ENCODE measurements around the gene PPP2R3C. TPM values are rescaled to one million over a fixed set of nuclear protein-coding genes. Genes with fewer than 3 reads are reported as not detected.
"Not testable (repeated sequence)": the region's sequence is repeated elsewhere in the genome, so short reads cannot be mapped to it uniquely, and the experiment has no call there.

Gene PPP2R3C
- polyA plus RNA-seq, 1 donor from 2014 or later = 91.4 TPM

GRCh38 chr14:35043046-35043445, 78.7 kb downstream of the PPP2R3C start:
- H2AFZ ChIP-seq (ENCODE audit: low read depth, low read length) = no peak overlapping the region
- no peaks in the 10 kb centered on the region for H3K36me3 ChIP-seq (ENCODE audit: insufficient read depth, low read length)
- H3K4me2 ChIP-seq (ENCODE audit: low read length) = no peak overlapping the region
- no peaks in the 10 kb centered on the region for H3F3A ChIP-seq (ENCODE audit: insufficient read depth, low read length, poor library complexity, severe bottlenecking)
- peaks cover 5% of the 10 kb centered on the region for H3K79me2 ChIP-seq (replicated peaks; ENCODE audit: insufficient read depth, low read length)
- H3K27me3 ChIP-seq (ENCODE audit: insufficient read depth, low read depth, low read length) = no peaks in the 10 kb centered on the region
- H3K9ac ChIP-seq (ENCODE audit: low read length) = no peak overlapping the region
- H3K9me2 ChIP-seq (ENCODE audit: insufficient read depth, low read length) = no peaks in the 10 kb centered on the region
- no peaks in the 10 kb centered on the region for H4K20me1 ChIP-seq (ENCODE audit: insufficient read depth)
- H3K27ac ChIP-seq (ENCODE audit: low read length) = no peak overlapping the region
- TF ChIP-seq SMC3 (conservative IDR thresholded peaks at IDR 0.05; ENCODE audit: poor library complexity) (no peak), CTCF (IDR thresholded peaks at IDR 0.05; ENCODE audit: poor library complexity, severe bottlenecking) (no peak), EZH2 (IDR thresholded peaks at IDR 0.05; ENCODE audit: borderline replicate concordance, insufficient read depth, low read length, poor library complexity, severe bottlenecking) (no peak), POLR2AphosphoS5 (IDR thresholded peaks at IDR 0.05) (no peak), EP300 (conservative IDR thresholded peaks at IDR 0.05; ENCODE audit: poor library complexity, severe bottlenecking) (no peak), MXI1 (conservative IDR thresholded peaks at IDR 0.05; ENCODE audit: poor library complexity, severe bottlenecking) (no peak), REST (IDR thresholded peaks at IDR 0.05; ENCODE audit: borderline replicate concordance) (no peak), RAD21 (conservative IDR thresholded peaks at IDR 0.05) (no peak), TAF1 (IDR thresholded peaks at IDR 0.05; ENCODE audit: low read depth) (no peak)
- H3K4me3 ChIP-seq (ENCODE audit: low read length) = no peak overlapping the region
- no peaks in the 10 kb centered on the region for H3K9me3 ChIP-seq (ENCODE audit: low read length)

- Histone ChIP-seq H3K9me3 (ENCODE audit: low read length) (no peaks in the 10 kb centered on the region), H3K4me2 (ENCODE audit: low read length) (no peak overlapping the region), H3K27me3 (ENCODE audit: insufficient read depth, low read depth, low read length) (no peaks in the 10 kb centered on the region), H3K36me3 (ENCODE audit: insufficient read depth, low read length) (no peaks in the 10 kb centered on the region), H3K27ac (ENCODE audit: low read length) (no peak overlapping the region), H3K79me2 (replicated peaks; ENCODE audit: insufficient read depth, low read length) (peaks cover under 1% of the 10 kb centered on the region), H3K4me3 (ENCODE audit: low read length) (no peak overlapping the region), H3K9ac (ENCODE audit: low read length) (no peak overlapping the region), H3K9me2 (ENCODE audit: insufficient read depth, low read length) (no peaks in the 10 kb centered on the region), H3F3A (ENCODE audit: insufficient read depth, low read length, poor library complexity, severe bottlenecking) (no peaks in the 10 kb centered on the region), H4K20me1 (ENCODE audit: insufficient read depth) (no peaks in the 10 kb centered on the region), H2AFZ (ENCODE audit: low read depth, low read length) (no peak overlapping the region)
- TF ChIP-seq SMC3 (conservative IDR thresholded peaks at IDR 0.05; ENCODE audit: poor library complexity) (no peak), MXI1 (conservative IDR thresholded peaks at IDR 0.05; ENCODE audit: poor library complexity, severe bottlenecking) (no peak), EZH2 (IDR thresholded peaks at IDR 0.05; ENCODE audit: borderline replicate concordance, insufficient read depth, low read length, poor library complexity, severe bottlenecking) (no peak), EP300 (conservative IDR thresholded peaks at IDR 0.05; ENCODE audit: poor library complexity, severe bottlenecking) (no peak), REST (IDR thresholded peaks at IDR 0.05; ENCODE audit: borderline replicate concordance) (no peak), POLR2AphosphoS5 (IDR thresholded peaks at IDR 0.05) (no peak), TAF1 (IDR thresholded peaks at IDR 0.05; ENCODE audit: low read depth) (no peak), CTCF (IDR thresholded peaks at IDR 0.05; ENCODE audit: poor library complexity, severe bottlenecking) (no peak), RAD21 (conservative IDR thresholded peaks at IDR 0.05) (no peak)
These were observed 79.2 kb downstream of the PPP2R3C start for GRCh38 chr14:35042632-35043031.

GRCh38 chr14:35038312-35038711, 83.5 kb downstream of the PPP2R3C start:
- H3K79me2 ChIP-seq (replicated peaks; ENCODE audit: insufficient read depth, low read length); H3K36me3 ChIP-seq (ENCODE audit: insufficient read depth, low read length); H2AFZ ChIP-seq (ENCODE audit: low read depth, low read length); H3K27ac ChIP-seq (ENCODE audit: low read length); H3F3A ChIP-seq (ENCODE audit: insufficient read depth, low read length, poor library complexity, severe bottlenecking); H3K27me3 ChIP-seq (ENCODE audit: insufficient read depth, low read depth, low read length); H3K9ac ChIP-seq (ENCODE audit: low read length); H4K20me1 ChIP-seq (ENCODE audit: insufficient read depth); H3K4me3 ChIP-seq (ENCODE audit: low read length); H3K4me2 ChIP-seq (ENCODE audit: low read length); H3K9me3 ChIP-seq (ENCODE audit: low read length); H3K9me2 ChIP-seq (ENCODE audit: insufficient read depth, low read length): not testable (repeated sequence)
